NCI-H226 (cell line): ENCODE data around the gene PRKCI.
"Not testable (repeated sequence)": the region's sequence is repeated elsewhere in the genome, so short reads cannot be mapped to it uniquely, and the experiment has no call there.

Experiments
- DNase-seq: peaks from one replicate; pipeline ENCODE4 v3.0.0-alpha.2; 2015

Gene PRKCI

DNA sequence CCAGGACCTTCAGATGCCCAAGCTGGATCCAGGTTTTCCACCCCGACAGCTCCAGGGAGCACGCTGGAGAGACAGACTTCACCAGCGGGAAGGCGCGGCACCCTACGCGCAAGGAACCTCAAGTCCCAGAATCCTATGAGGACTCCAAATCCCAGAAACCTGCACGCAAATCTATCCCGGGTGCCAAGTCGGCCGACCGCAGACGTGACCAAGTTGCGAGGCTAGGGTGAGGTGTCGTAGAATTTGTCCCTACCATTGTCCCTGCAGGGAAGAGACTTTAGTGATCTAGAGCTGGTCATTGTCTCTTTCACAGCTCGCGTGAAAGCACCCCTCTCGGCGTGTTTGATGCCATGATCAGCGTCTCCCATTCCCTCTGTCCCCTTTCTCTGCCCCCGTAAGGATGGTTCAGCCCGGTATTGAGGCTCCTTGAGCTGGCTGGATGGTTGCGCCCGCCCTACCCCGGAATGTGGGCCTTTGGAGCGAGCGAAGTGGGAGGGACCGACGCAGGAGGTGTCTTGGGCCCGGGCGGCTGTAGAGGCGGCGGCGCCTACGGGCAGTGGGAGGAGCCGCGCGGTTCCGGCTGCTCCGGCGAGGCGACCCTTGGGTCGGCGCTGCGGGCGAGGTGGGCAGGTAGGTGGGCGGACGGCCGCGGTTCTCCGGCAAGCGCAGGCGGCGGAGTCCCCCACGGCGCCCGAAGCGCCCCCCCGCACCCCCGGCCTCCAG, at the start of gene PRKCI:
TSS of gene PRKCI (plus strand) at position 501 of the 723 bp plus-strand sequence. CDS start 246 bp downstream, outside the sequence.
- DNase-seq: peak; percentile 95

DNA sequence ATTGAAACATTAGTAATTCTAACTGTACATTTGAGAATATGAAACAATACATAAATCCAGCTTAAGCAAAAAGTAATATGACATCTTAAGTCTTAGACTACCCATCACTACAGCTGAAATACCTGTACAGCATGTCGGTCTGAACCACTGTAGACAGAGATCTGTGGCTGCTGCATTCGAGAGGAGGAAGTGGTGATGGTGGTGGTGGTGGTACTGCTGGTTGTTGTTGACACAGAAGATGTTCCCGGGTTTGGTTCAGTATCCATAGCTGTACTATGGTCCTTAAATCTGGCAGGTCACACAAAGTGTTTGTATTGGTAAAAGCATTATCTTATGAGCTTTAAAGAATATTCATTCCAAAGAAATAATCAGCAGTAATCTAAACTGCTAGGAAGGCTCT, 43.6 kb upstream of the PRKCI start:
- no peak for DNase-seq

DNA sequence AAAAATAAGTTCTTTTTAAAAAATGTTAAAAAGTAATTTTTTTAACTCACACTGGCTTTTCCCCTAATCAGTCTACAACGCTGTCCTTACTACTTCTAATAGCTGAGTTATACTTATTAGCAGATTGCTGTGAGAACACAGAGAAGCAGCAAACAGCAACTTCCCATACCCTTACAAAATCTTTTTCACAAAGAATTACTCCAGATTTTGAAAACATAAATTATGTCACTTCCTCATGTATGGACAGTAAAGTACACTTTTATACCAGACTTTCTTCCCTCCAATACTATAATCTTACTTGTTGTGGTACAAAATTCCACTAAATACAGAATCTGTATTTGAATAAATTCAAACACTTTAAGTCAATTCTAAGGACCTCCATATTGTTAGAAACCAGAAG, 42.8 kb upstream of the PRKCI start:
- DNase-seq: no peak

DNA sequence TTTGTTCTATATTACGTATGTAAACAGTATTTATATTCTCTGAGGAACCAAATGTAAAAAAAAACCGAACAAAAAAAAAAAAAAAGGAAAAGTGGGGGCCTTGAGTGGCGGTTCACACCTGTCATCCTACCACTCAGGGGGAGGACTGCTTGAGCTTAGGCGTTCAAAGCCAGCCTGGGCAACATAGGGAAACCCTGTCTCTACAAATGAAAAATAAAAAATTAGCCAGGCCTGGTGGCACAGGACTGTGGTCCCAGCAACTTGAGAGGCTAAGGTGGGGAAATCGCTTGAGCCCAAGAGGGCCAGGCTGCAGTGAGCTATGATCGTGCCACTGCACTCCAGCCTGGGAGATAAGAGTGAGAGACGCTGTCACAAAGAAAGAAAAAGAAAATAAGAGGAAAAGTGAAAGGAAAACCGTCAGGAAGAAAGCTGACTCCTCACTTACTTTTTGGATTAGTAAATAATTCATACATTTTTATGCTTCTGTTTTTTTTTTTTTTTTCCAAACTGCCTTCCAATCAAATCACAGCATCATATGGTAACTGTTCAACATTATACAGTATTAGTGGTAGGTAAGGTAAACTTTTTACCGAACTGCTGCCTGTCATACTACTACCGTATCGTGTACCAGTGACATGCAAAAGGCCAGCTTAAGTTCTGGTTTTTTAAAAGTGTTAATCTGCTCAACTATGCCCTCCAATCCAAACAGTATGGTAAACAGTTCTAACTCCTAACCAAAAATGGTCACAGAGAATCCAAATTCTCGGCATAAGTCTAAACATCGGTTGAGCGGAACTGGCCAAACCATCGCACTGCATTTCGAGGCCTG, 41.9 kb upstream of the PRKCI start:
- DNase-seq: no peak

DNA sequence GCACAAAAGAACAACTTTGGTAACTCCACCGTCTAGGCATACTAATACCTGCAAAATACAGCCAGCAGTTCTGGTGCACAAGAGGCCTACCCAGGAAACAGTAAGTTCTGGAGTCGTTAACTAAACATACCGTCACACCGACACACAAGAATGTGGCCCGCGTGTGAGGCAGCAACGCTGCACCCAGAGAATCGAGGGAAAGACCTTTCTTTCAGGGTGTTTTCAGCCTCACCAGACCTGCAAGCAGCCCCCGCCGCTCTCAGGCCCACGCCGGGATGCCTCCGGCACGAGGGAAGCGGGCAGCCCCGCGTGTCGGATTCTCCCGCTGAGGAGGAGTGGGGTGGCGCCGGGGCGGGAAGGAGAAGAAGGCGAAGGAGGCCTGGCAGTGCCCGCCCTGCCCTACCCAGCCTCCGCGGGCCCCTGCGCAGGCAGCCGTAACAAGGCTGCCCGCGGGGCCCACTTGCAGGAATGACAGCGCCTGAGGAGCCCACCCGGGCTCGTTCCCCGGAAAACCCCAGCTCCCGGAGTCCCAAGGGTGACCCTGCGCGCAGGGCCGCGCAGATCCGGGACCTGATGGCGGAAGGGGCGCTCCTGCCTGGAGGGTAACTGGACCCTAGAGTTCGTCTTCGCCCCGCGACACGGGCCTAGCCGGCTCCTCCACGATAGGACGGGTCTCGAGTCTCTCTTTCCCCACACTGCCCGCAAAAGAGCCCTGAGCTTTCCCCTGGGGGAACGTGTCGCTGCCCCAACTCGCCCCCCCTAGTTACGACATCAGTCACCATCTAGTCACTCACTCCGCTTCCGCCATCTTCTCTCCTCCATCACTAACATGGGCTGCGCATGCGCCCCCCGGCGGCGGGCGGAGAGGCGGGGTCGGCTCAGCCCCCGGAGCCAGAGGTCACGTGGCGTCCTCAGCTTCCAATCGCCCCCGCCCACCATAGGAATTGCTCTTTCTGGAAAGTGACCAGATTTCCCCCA, 41.0 kb upstream of the PRKCI start, which contains the start of gene PHC3:
TSS of gene PHC3 (minus strand) at position 826 of the 978 bp plus-strand sequence. CDS start at position 808, 18 bp downstream.
- DNase-seq: peak; percentile 83

DNA sequence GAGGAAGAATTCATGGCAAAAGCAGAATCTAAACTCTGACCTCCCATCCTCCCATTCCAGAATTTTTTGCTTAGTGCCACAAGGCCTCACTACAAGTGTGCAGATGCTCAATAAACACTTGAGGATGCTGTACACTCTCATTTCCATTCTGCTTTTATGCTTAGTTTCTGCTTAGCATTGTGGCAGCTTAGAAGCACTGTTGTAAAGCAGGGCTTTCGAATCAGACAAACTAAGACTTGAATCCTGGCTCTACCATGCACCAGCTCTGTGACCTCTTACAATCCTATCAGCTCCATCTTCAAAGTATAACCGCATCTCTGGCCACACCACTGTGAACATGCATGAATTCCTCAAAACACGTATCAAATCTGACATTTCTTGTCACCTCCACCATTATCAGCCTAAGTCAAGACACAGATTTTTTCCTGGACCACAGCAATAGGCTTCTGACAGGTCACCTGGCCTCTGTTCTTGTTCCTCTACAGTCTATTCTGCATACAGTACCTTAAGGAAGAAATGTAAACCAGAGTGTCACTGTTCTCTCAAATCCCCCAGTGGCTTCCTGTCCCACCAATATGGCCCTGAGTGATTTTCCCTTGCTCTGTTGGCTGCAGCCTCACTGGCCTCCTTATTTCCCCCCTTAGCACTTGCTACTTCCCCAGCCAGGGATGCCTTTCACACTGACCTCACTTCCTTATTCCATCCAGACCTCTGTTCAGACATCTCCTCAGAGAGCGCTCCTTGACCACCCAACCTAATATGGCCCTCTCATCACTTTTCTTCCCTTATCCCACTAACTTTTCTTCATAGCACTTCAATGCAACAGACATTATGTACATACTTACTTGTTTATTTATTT, 32.6 kb upstream of the PRKCI start:
- DNase-seq: no peak

DNA sequence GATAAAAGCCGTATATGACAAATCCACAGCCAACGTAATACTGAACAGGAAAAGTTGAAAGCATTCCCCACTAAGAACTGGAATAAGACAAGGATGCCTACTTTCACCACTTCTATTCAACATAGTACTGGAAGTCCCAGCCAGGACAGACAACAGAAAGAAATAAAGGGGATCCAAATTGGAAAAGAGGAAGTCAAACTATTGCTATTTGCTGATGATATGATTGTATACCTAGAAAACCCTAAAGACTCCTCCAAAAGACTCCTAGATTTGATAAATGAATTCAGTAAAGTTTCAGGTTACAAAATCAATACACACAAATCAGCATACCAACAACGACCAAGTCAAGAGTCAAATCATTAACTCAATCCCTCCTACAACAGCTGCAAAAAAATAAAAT, 26.5 kb upstream of the PRKCI start:
- DNase-seq: not testable (repeated sequence)

DNA sequence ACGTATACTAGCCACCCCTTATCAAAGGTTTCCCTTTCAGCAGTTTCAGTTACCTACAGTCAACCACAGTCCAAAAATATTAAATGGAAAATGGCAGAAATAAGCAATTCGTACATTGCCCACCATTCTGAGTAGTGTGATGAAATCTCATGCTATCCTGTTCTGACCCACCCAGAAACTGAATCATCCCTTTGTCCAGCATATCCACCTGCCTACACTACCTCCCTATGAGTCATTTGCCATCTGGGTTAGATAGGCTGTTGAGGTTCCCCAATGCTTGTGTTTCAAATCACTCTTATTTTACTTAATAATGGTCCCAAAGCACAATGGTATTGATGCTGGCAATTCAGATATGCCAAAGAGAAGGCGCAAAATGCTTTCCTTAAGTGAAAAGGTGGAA, 25.4 kb upstream of the PRKCI start:
- DNase-seq: peak; percentile 72

DNA sequence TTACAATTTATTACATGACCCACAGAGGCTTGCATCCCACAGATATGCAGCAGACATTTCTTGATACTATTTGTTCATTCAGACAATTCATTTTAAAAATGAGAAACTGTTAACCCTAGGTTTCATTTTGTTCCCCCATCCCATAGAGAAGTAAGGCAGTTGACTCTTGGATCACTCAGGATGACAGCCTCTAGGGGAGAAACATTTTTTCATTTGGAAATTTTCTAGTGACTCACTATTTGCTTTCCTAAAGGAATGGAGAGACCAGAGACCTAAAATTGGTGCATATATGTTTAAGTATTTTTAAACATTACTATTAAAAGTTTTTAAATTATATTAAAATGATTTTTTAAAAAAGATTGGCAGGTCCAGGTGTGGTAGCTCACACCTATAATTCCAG, 21.2 kb upstream of the PRKCI start:
- DNase-seq: peak; percentile 41

DNA sequence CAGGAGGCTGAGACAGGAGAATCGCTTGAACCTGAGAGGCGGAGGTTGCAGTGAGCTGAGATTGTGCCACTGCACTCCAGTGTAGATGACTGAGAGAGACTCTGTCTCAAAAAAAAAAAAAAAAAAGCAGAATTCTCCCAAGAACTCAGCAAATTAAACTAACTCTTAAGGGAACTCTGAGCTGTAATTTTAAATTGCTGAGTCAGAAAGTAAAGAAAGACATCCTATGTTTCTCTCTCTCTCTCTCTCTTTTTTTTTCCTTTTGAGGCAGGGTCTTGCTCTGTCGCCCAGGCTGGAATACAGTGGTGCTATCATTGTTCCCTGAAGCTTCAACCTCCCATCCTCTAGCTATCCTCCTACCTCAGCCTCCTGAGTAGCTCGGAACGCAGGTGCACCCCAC, 20.7 kb upstream of the PRKCI start:
- no peak for DNase-seq

DNA sequence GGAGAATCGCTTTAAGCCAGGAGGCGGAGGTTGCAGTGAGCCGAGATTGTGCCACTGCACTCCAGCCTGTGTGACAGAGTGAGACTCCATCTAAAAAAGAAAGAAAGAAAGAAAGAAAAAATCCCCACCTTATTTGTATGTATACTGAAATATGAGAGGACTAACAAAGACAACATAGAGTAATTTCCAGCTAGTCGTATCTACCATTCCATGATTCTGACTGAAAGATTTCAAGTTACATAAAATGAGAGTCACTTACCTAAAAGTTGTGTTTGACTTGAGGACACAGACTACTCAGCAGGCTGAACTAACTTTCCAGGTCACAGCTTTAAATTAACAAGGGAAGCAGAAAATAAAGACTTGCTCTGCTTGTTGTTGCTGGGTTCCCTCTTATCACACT, 18.8 kb upstream of the PRKCI start:
- no peak for DNase-seq

DNA sequence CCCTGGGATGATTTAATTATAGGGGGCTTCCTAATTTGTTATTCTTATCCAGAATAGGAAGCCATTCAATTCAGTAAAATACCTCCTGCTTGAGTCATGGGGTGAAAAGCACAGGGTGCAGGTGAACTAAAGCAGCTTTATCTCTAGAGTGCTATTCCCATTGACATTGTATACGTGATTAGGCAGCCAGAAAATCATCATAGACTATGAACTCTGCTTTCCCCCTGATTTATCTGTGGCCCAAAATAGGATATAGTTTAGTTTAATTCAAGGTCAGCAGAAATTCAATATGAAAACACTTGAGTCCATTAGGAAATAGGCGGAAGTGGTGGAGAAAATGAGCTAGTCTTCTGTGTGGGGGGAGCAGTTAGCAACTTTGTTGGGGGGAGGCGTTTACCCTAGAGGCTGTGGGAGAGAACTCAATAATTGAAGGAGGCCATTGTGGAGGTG, 18.2 kb upstream of the PRKCI start:
- peak; percentile 41 for DNase-seq

DNA sequence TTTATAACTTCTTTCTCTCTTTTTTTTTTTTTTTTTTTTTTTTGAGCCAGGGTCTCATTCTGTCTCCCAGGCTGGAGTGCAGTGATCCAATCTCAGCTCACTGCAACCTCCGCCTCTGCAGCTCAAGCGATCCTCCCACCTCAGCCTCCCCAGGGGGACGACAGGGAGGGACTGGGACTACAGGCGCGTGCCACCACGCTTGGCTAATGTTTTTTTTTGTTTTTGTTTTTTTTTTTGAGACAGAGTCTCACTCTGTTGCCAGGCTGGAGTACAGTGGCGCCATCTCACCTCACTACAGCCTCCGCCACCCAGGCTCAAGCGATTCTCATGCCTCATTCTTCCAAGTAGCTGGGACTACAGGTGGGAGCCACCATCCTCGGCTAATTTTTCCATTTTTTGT, 17.7 kb upstream of the PRKCI start:
- DNase-seq: no peak

DNA sequence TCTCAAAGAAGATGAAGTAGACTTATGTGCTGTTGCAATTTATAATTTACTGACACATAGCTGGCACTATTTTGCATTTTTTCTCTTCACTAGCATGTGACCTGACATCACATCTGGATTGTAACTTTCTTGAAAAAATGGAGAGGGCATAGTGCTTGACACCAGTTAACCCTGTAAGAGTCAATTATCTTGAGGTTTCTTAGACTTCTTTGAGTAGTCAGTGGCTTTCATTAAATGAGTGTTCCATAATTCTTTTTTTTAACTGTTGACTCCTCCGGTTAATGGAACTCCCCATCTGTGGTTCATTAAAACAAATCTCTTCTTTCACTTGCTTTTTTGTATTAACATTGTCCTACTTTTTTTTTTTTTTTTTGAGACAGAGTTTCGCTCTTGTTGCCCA, 16.9 kb upstream of the PRKCI start:
- no peak for DNase-seq

DNA sequence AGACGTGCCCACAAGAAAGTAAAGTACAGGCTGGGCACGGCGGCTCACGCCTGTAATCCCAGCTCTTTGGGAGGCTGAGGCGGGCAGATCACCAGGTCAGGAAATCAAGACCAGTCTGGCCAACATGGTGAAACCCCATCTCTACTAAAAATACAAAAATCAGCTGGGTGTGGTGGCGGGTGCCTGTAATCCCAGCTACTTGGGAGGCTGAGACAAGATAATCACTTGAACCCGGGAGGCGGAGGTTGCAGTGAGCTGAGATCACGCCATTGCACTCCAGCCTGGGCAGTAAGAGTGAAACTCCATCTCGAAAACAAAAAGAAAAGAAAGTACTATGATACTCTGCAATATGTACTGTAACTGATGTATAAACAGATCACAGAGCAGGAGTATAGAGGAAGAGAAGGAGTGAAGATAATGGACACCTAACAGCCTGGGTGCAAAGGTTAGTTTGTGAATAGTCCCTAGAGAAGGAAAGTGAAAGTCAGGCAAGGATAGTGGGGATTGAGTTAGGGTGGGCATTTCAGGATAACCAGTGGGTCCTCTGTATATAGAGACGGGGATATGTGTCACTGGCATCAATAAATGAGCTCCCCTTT, 16.0 kb upstream of the PRKCI start:
- not testable (repeated sequence) for DNase-seq

DNA sequence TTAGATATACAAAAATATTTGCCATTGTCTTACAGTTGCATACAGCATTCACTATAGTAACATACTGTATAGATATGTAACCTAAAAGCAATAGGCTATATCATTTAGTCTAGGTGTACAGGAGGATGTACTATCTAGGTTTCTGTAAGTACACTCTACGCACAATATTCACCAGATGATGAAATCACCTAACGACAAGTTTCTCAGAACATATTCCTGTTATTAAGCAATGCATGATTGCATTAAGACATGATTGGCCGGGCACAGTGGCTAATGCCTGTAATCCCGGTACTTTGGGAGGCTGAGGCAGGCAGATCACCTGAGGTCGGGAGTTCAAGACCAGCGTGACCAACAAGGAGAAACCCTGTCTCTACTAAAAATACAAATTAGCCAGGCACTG, 14.5 kb upstream of the PRKCI start:
- no peak for DNase-seq

DNA sequence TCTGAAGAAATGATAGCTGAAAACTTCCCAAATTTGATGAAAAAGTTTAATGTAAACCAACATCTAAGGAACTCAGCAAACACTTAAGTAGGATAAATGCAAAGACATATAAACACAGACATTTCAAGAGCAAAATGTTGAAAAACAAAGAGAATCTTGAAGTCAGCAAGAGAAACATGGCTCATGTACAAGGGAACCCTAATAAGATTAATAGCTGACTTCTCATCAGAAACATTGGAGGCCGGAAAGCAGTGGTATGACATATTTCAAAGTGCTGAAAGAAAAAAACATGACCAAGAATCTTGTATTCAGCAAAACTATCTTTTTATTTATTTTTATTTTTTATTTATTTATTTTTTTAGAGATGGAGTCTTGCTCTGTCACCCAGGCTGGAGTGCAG, 10.6 kb upstream of the PRKCI start:
- DNase-seq: no peak

DNA sequence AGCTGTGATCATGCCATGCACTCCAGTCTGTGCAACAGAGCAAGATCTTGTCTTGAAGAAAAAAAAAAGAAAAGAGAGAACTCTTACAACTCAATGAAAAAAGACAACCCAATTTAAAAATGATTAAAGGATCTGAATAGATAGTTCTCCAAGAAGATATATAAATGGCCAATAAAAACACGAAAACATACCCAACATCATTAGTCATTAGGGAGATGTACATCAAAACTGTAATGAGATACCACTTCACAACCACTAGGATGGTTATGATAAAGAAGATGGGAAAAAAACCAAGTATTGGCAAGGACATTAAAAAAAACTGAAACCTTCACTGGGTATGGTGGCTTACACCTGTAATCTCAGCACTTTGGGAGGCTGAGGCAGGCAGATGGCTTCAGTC, 2.4 kb upstream of the PRKCI start:
- no peak for DNase-seq

DNA sequence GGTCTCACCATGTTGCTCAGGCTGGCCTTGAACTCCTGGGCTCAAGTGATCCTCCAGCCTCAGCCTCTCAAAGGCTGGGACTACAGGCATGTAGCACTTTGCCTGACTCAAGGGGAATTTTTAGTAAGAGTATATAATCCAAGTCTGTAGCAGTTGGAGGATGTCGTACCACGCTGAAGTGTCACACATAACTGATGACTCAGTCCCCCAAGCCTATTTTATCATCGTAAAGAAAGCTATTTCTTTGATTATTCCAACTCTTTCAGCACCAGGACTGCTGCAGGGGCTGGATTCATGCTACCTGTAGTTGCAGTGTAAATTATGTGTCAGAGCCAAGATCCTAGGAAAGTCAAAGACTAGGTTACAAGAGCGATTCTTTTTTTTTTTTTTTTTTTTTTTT, 1.4 kb upstream of the PRKCI start:
- peak; percentile 48 for DNase-seq

DNA sequence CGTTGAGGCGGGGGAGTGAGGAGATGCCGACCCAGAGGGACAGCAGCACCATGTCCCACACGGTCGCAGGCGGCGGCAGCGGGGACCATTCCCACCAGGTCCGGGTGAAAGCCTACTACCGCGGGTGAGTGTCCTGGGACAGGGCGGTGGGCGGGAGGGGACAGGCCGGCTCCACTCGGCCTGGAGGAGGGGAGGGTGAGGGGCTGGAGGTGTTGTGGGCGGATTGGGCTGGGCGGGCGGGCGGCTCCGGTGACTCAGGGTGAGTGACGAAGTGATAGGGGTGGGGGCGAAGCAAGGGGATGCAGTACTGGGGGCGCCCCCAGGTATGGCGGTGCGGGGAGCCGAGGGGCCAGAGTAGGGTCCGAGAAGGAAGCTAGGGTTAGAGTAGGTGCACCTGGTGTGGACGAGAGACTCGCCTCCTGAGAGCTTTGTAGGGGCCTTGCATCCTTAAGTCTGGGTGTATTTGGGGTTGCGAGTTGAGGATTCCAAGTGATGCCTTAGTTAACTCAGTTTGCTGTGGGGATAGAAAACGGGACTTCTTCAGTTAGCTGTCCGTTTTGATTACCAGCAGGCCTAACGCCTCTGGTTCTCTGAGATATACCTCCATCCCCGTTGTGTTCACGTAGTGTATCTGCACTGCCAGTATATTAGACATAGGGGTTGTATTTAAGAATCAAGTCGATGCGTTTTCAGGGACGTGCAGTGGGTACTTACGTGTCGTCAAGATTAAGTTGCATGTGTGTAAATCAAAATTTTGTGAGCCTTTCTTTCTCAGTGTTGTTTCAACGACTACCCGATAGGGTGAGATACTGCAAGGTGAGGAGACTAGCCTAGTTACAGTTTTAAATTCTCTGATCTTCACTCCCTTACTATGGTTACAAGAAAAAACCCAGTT, 670 bp downstream of the PRKCI start:
- DNase-seq: peak; percentile 27
